ENCODE results near the gene YPEL4.
"Not testable (repeated sequence)": the region's sequence is repeated elsewhere in the genome, so short reads cannot be mapped to it uniquely, and the experiment has no call there.

Gene YPEL4, protein sequence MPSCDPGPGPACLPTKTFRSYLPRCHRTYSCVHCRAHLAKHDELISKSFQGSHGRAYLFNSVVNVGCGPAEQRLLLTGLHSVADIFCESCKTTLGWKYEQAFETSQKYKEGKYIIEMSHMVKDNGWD

DNA sequence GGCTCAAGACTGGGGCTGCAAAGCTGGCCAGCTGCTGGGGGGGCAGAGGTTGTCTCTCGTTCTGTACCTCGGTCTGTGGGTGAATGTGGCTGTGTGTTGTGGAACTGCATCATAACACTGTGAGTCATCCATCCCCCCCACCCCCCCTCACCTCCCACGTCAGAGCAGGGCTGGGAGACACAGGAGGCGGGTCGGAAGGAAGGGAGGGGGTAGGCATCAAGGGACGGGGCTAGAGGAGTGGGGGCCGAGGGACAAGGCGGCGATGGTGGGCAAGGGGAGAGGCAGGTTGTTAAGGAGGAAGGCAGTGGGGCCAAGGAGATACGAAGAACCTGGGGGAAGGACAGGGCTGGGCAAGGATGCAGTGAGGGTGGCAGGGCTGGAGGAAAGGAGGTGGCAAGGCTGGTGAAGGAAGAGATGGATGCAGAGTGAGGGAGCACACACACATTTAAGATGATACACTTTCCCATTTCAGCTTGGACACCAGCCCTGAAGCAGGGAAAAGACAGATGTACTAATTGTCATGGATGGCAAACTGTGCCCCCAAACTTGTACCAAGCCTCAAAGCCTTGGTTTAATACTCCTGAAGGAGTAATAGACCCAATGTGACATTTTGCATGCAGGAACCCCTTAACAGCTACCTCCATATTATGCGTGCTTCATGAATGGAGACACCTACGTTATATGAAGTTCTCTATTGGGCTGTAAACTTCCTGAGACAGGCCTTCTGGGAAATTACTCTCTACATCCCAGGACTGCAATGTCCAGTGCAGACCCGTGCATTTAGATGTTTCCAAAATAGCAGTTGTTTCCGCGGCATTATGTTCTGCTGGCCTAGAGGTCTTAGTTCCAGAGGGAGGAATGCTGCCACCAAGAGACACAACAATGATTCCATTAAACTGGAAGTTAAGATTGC is at the start of gene YPEL4:
Gene YPEL4 (minus strand): TSS at position 87 of the 913 bp plus-strand sequence. CDS start 2,805 bp downstream, outside the sequence.
- DNase-seq = peak; percentile 82

DNA sequence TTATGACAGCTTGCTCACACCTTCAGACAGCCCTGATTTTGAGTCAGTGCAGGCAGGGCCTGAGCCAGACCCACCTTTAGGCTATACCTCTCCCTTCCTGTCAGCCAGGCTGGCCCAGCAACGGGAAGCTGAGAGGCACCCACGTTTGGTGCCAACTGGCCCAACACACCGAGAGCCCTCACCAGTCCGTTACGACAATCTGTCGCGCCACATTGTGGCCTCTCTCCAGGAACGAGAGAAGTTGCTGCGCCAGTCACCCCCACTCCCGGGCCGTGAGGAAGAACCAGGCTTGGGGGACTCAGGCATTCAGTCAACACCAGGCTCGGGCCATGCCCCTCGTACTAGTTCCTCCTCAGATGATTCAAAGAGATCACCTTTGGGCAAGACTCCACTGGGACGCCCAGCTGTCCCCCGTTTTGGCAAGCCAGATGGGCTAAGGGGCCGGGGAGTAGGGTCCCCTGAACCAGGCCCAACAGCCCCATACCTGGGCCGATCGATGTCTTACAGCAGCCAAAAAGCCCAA is 49.2 kb upstream of the YPEL4 start:
- DNase-seq = no peak

DNA sequence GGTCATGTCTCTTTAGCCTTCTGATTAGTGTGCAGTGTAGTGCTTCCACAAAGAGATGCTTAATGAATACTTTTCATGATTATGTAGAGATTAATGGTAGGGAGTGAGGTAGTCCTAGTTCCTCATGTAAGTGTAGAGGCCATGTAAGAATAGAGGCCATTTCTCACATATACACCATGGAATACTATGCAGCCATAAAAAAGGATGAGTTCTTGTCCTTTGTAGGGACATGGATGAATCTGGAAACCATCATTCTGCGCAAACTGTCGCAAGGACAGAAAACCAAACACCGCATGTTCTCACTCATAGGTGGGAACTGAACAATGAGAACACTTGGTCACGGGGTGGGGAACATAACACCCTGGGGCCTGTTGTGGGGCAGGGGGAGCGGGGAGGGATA is 40.8 kb upstream of the YPEL4 start:
- DNase-seq = not testable (repeated sequence)

DNA sequence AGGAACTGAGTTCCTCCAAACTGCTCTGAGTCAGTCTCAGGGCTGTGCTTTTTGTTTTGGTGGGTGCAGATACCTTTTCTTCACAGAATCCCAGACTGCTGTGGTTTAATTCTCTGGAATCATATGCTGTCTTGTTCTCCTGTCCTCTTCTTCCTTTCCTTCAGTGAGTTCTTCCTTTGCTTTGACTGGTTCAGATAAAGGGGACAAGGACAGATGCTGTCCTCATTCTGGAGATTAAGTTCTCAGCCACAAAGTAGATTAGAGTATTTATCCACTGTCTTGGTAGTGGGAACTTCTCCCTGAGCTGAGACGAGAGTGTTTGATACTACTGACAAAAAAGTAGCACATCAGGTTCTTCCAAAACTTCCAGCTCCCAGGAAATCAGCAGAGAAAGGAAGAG is 31.5 kb upstream of the YPEL4 start:
- no peak for DNase-seq

DNA sequence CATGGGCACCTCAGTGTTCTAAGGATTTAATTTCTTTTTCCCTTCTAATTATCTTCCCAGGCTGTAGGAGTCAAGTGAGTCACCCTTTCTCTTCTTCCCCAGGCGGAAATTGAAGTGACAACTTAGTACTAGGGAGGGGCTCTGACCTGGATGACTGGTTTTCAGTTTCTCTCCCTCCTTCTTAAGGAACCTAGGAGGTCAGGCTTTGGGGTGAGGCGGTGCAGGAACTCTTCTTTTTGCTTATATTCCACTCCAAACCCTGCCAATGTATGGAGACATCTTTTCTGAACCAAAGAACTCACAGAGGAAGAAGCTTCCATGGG is 30.8 kb upstream of the YPEL4 start:
- DNase-seq = no peak

DNA sequence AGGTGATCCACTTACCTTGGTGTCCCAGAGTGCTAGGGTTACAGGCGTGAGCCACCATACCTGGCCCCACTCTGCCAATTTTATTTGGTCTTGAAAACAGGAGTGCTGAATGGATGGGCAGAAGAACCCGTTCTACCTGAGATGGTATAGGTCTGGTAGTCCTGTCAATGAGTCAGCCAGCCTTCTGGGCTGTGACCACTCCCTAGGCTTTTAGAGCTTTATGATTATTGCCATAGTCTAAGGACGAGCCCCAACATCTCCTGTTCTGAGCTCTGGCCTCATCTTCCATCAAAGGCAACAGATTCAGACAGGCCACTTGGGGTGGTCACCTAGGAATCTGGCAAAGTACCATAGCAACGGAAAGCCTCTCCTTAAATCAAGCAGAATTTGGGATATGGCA is 29.7 kb upstream of the YPEL4 start:
- DNase-seq = no peak

DNA sequence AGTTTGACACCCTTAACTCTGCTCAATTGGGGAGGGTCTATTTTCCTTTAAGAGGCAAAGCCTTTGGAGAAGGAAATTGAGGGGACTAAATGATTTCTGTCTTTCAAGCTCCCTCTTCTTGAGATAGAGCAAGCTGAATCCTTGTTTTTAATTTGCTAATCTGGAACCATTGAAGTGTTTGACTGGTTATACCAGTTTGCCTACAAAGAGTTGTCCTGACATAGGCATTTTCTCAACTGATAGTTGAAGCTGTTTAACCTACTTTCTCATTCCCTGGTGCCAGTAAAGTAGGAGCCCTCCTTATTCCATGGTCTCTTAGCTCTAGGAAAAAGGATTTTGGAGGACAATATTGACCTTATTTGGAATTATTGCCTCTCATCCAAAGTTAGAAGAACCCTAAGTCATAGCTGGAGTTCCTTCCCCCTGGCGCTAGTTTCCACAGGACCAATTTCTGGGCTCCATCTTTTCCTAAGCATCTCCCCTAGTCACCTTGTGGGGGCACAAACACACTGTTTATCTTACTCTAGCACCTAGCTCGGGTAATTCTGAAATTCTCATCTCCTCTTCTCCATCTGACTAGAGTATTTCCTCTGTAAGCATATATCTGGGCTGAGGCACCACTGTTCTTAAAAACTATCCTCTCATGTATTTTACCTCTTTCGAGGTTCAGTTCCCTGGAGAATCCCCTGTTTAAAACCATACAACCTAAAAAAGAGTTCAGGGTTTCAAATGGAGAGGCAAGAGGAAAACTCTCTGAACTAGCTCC is 25.6 kb upstream of the YPEL4 start:
- DNase-seq = no peak

DNA sequence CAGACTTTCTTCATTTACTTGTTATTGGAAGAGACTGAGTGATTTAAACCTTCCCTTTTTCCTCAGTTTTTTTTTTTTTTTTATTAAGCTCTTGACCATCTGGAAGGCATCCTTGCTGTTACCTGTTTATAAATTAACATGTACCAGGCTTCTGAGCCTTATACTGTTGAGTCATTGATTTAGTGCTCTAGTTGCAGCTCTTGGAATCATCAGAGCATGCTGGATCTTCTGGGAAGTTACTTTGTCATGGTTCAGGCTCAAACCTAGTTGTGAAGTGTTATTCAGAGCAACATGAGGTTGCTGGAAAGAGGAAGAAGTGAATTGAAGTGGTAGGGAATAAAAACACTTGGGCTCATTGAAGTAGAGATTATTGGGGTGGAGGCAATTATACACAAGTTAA is 24.5 kb upstream of the YPEL4 start:
- DNase-seq = no peak

DNA sequence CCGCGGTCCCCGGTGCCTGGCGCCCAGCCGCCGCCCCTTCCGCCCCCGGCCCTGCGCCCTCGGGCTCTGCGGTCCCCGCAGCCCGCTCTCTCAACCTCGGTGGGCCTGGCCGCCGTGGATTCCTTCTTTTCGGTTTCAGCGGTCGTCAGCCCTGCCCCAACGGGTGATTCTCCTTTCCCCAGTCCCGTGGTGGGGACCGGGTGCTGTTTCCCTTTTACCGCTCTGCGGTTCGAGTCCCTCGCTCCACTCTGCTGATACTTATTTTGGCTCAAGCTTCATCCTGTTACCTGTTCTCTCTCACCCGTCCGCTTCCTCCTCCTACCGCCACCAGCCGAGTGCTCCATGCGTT is 18.7 kb upstream of the YPEL4 start:
- DNase-seq = no peak

DNA sequence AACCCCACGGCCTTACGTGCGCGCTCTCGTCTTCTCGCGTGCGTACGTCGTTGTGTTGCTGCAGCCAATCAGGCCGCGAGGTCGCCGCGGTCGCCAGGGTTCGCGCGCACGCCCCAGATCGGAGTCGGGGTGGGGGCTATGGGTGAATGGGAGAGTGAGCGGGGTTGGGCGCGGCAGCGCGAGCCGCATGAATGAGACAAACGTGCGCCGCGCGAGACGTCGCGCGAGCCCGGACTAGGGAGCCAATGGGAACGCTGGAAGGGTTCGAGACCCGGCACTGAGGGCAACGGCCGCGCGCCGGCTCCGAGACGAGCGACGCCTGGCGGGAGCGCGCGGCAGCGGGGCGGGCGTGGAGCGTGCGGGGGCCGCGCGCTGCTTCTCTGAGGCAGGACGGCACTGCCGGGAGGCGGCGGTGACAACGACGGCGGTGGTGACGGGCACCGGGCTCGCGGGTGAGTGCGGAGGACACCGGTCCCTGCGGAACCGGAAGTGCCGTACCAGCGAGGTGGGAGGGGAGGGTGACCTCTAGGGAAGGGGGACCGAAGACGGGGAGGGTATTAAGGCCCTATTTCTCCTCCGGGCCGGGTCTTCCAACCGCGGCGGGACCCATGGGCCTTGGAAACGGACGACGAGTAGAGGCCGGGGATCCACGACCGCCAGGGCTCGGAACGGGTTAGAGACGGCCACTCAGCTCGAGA is 18.2 kb upstream of the YPEL4 start, which contains the start of gene ZDHHC5:
Gene ZDHHC5 (plus strand): TSS at position 379 of the 698 bp plus-strand sequence. CDS start 4,977 bp downstream, outside the sequence.
- DNase-seq = peak; percentile 99

DNA sequence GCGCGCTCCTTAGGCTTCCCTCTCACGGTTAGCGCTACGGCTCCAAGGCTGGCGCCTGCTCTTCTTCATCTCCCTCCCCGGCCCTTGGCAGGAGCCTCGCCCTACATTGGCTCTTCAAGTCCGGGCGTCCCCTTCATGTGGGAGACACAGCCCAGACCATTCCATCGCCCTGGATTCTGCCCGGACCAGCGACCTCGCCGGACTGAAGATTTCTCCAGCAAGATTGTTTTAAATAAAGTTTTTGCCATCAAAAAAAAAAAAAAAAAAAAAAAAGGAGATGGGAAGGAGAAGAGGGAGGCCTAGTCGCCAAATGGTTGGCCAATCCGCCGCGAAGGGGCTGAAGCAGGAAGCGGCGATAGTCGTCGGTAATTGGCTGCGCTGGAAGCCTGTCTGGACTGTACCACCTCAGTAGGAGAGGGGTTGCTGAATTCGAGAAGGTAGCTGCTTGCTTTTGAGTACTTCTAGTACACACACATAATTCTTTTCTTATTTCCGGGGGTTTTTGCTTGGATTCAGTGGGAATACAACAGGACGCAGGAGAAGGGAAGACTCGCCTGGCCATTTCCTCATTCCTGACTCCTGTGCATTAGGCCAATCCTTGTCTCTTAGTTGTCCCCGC is 17.5 kb upstream of the YPEL4 start:
- peak; percentile 98 for DNase-seq

DNA sequence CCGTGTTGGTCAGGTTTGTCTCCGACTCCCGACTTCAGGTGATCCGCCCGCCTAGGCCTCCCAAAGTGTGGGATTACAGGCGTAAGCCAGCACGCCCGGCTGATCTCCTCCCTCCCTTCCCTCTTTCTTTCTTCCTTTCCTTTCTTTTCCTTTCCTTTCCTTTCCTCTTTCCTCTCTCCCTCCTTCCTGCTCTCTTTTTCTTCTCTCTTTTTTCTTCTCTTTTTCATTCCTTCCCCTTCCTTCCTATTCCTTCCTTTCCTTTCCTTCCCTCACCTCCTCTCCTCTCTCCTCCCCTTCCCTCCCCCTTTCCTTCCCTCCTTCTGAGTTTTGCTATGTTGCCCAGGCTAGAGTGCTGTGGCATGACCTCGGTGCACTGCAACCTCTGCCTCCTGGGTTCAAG is 14.3 kb upstream of the YPEL4 start:
- DNase-seq = no peak

DNA sequence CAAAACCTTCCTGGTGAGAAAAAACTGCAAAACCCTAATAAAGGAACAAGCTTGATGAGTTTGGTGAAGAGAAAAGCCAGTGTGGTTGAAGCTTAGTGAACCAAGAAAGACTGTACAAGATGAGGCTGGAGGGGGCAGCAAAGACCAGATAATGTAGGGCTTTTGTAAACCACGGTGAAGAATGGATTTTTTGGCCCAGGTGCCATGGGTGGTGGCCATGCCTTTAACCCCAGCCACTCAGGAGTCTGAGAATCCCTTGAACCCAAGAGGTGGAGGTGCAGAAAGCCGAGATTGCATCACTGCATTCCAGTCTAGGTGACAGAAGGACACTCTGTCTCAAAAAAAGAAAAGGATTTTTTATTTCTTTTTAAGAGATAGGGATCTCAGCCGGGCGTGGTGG is 13.2 kb upstream of the YPEL4 start:
- DNase-seq = no peak

DNA sequence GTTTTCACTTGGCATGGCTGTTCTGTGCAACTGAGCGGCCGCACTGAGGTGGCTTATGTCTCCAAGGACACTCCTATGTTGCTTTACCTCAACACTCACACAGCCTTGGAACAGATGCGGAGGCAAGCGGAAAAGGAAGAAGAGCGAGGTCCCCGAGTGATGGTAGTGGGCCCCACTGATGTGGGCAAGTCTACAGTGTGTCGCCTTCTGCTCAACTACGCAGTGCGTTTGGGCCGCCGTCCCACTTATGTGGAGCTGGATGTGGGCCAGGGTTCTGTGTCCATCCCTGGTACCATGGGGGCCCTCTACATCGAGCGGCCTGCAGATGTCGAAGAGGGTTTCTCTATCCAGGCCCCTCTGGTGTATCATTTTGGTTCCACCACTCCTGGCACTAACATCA is 10.0 kb upstream of the YPEL4 start:
- DNase-seq = no peak

DNA sequence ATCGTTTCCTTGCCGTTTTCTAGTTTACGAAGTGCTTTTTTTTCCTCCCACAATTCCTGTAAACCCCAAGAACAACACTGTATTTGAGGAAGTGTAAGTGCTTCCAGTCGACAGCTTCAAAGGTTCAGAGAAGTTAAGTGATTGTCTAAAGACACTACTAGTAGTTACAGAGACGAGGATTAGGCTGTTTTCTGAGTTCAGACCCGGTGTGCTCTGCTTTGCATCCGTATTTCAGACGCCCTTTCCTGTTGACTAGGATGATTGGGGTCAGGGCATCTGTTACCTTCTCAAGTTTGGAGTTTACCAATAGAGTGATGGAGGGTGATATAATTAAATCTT is 8.3 kb upstream of the YPEL4 start:
- no peak for DNase-seq

DNA sequence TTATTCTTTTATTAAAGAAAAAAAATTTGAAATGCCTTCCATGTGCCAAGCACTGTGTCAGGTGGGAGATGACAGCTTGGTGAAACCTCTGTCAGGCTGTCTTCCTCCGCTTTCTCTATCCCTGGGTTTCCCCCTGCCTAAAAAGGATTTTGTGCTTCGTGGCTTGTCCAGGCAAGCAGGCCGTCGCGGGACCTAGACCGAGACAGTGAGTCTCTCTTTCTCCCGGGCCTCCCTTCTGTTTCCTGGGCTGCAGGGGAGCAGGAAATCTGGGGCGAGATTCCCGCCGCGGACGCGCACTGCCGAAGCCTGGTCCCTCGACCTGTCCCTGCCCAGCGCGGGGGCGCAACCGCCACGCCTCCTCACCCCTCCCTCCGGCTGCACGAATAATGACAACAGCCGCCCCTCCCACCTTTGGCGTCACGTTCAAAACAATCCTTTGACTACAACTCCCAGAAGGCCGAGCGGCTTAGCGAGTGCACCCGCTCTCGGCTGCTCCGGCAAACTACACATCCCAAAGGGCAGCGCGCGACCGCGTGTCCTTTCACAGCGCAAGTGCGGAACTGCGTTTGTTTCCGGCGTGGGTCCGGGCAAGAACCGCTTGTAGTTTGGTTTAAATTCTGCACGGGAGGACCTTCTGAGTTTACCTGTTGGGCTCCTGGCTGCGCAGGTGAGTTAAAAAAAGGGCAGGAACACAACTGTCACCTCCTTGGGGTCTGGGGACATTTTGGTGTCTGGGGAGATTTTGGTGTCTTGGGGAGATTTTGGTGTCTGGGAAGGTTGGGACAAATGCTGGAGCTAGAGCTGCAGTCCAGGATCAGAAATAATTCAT is 7.7 kb upstream of the YPEL4 start, which contains the start of gene CLP1:
Gene CLP1 (plus strand): TSS at position 569 of the 829 bp plus-strand sequence. CDS start 1,715 bp downstream, outside the sequence.
- peak; percentile 97 for DNase-seq

DNA sequence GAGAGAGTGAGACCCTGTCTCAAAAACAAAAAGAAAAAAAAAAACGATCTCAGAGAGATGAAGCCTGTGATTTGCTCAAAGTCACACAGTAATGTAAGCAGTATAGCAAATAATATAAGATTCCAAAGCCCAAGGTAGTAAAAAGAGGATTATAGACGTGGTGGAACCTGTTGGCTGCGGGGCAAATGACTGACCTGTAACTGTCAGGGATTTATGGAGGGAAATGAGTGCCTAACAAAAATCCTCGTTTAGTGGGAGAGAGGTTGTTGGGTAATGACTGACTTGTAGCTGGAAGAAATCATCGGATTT is 7.1 kb upstream of the YPEL4 start:
- DNase-seq = no peak

DNA sequence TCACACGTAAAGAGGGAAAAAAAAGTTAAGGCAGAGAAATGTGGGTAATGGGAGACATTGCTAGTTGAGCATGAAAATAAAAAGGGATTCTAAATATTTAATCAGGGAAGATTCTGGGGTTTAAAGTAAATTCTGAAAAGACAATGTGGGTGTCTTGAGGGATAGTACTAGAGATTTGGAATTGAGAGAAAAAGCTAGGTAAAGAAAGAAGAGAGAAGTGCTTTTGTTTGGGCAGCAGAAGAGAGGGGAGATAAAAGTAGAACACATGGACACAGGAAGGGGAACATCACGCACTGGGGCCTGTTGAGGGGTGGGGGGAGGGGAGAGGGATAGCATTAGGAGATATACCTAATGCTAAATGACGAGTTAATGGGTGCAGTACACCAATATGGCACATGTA is 3.5 kb upstream of the YPEL4 start:
- no peak for DNase-seq

DNA sequence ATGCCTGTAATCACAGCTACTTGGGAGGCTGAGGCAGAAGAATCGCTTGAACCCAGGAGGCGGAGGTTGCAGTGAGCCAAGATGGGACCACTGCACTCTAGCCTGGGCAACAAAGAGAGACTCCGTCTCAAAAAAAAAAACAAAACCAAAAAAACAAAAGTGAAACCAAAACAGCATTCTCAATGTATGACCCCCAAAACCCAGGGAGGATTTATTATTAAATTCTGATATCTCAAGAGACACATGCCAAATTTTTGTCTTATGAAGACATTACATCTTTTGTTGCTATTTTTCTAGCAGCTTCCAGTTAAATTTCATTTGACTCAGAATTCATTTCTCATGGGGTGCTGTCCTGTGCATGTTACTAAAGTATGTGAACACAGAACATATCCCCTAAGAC is 3.0 kb upstream of the YPEL4 start:
- no peak for DNase-seq

DNA sequence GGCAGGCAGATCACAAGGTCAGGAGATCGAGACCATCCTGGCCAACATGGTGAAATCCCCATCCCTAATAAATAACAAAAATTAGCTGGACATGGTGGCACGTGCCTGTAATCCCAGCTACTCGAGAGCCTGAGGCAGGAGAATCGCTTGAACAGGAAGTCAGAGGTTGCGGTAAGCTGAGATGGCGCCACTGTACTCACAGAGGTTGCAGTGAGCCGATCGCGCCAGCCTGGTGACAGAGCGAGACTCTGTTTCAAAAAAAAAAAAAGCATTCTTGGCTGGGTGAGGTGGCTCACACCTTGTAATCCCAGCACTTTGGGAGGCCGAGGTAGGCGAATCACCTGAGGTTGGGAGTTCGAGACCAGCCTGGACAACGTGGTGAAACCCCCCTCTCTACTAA is 2.5 kb upstream of the YPEL4 start:
- peak; percentile 33 for DNase-seq

DNA sequence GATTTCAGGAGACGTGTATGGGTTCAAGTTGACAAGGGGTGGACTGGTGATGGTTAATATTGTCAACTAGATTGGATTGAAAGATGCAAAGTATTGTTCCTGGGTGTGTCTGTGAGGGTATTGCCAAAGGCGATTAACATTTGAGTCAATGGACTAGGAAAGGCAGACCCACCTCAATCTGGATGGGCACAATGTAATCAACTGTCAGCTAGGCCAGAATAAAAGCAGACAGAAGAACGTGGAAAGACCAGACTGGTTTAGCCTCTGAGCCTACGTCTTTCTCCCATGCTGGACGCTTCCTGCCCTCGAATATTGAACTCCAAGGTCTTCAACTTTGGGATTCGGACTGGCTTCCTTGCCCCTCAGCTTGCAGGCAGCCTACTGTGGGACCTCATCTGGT is 1.7 kb upstream of the YPEL4 start:
- no peak for DNase-seq

DNA sequence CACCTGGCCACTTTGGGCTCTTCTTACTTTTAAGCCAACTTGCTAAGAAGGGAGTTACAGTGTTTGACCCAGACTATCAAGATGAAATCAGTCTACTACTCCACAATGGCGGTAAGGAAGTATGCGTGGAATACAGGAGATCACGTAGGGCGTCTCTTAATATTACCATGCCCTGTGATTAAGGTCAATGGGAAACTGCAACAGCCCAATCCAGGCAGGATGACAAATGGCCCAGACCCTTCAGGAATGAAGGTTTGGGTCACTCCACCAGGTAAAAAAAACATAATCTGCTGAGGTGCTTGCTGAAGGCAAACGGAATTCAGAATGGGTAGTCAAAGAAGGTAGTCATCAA is 1.0 kb upstream of the YPEL4 start:
- no peak for DNase-seq
